GF-D8 (cell line): ENCODE data around the gene ITPK1.

ENCODE experiments used
- DNase-seq: peaks from one replicate; lab custom pipeline; 2025; lab: John Stamatoyannopoulos, UW

Gene ITPK1

DNA sequence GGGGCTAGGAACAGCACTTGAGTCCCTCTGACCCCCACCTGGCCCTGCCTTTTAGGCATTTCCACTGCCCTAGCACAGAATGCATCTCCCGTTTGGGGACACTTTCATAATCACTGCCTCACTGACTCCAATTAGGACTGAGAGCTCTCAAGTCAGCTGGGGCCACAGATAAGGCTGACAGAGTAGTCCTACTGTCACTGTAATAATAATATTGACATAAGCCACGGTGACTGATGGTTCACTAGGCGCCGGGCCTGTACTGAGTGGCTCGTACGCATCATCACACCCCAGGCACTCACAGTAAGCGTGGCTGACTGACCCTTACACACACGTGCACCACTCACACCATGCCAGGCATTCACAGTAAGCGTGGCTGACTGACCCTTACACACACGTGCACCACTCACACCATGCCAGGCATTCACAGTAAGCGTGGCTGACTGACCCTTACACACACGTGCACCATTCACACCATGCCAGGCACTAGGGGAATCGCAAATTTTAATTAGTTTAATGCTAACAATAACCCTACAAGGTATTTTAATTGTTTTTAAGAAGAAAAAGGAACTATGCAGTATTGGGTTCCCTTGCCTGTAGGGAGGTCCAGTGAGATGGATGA is 105.1 kb downstream of the ITPK1 start:
- no peak for DNase-seq

DNA sequence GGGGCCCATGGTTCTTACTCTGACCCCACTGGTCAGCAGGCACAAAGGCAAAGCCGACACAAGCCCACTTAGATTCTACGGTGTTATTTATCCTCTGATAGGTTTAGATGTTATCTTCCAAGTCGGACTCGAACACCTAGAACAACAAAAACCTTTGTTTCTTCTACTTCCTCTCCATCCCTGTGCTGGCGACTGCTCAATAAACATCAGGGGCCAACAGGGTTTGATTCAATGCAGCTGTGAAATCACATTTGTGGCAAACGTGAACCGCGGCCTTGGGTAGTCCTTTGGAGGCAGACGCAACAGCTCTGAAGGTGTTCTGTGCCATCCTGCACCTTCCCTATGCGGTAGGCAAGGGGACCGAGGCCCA is 105.6 kb downstream of the ITPK1 start:
- DNase-seq: no peak

DNA sequence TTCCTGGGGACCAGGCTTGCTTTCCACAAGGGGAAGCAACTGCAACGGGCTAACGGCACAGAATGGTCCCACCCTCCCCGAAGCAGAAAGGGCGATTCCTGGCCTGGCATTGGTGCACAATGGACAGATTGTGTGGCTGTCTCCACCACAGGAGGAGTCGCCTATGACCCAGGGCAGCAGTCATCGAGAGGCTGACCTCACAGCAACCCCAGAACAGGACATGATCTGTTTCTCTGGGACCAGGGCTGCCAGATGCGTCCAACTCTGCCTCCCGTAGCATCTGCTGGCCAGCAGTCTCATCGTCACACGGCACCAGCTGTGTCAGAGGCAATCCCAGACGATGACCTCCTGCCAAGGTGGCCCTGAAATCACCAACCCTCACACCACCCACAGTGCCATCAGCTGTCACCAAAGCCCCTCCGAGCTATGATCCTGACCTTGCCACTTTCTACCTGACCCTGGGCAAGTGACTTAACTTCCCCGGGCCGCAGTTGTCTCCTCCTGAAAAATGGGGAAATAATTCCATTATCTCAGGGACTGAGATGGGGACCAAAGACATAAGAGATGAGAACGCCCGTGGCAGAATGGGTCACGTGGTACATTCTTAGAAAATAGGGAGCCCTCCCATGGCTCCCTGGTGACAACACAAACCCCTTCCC is 106.1 kb downstream of the ITPK1 start:
- no peak for DNase-seq

DNA sequence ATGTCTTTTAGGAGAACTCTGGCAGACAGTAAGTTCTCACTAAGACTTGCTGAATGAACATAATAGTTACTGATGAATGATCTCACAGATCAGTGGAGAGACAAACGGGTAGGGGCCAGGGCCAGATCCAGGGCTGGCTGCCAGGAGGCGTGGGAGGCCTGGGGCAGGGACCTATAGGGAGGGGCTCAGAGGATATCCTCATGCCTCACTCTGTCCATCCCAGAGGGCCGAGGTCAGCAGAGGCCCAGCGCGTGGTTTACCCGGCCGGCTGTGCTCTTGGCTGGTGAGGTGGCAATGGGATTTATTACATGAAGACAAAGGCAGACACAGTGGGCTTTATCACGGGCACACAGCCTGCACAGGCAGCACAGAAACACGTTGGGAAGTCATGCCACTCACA is 107.3 kb downstream of the ITPK1 start:
- DNase-seq: no peak

DNA sequence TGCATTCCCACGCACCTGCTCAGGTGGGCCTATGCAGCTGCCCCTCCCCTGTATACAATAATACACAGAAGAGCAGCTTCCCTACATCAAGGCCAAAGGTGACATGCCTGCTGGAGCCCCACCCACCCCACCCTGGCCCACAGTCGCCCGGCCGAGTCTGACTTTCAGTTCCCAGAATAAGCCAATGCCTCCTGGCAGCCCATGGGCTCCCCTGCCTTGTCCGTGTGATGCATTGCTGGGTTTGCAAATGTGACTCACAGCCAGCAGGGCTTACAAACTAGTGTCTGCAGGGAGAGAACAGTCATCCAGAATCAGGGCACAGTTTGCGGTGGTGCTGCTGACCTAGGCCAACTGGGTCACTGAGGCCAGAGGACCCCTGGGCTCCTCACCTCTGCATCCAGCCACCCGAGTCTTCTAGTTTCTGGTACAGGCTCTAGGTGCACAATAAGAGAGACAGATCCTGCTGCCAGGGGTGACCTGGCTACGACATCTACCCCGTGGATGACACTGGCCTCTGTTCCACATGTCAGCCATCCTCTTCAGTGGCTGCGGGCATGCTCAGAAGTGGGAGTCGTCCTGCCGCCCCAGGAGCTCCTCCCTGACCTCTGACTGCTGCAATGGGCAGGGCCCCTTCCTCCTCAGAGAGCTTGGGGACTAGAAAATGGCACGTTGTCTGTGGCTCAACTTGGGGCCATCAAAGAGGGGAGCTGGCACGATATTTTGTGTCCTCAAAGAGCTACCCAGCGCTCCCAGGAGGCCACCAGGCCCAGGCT is 108.3 kb downstream of the ITPK1 start:
- DNase-seq: no peak

DNA sequence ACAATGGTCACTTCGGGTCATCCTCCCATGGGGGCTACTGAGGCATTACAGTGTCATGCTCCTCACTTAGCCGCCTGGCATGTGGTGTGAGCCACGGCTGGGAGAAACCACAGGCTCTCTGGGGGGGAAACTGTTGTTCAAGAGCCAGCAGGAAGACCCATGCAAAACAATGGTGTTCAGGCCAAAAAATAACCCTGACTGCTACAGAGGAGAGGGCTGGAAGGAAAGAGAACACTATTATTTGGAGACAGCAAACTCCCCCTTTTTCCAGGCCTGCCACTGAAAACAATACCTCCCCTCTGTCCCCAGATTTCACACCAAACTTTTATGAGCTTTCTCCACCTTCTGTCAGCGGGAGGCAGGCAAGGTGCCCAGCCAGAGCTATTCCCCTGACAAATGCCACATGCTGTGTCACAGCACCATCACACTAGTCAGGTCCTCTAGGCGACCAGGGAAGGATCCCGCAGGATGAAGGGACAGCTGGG is 109.1 kb downstream of the ITPK1 start:
- DNase-seq: no peak

DNA sequence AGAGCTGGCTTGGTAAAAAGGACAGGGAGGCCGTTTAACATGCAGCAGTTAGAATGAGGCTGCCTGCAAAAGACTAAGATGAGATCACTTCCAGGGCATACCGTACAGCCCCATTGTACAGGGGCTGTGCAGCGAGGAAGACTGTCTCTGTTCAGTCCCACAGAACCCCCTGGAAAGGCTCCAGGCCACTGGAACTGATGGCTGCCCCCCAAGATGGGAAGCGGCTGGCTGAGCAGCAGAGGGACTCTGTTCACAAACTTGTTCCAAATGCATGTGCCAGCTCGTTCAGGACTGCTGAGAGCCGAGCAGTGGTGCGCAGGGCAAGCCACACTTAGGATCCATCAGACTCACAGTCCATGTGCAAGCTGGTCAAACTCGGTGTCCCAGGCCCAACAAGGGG is 109.9 kb downstream of the ITPK1 start:
- no peak for DNase-seq

DNA sequence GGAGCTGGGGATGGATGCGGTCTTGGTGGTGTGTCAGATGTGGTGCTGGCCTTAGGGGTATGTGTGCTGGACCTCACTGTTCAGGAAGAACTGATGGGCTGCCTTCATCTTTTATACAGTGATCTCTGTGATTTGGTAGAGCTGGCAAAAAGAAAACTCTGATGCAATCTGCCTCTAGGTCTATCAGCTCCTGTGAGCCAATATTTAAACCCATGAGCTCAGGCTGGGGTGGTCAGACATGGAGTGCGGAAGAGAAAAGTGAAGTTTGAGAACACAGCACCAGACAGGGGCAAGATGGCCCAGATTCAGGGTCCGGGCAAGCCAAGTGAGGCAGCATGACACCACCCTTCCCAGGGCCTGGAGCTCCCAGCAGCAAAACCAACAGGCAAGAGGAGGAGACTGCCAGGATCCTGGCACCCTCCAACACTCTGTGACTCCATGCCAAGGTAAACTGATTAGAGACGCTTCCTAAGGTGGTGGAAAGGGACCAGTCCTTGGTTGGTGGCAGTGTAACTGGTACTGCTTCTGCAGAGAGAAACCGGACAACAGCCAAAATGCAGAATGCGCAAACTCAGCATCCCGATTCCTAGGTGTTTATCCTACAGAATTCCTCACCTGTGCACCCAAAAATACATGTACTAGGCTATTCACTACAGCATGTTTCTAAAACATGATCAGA is 110.5 kb downstream of the ITPK1 start:
- DNase-seq: no peak

DNA sequence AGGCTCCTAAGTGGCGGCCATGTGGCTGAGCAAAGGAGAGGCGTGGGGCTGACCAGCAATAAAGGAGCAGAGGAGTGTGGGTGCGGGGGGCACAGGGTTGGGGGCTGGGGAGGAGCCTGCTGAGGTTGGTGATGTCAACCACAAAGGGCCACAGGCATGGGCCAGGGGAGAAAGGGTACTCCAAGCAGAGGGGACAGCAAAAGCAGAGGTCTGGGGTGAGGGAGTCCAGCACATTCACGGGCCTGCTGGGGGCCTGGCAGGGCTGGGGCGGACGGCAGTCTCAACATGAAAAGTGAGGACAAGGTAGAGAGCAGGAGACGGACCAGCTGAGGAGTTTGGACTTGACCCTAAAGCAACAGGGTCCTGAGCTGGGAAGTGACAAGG is 111.0 kb downstream of the ITPK1 start:
- DNase-seq: no peak

DNA sequence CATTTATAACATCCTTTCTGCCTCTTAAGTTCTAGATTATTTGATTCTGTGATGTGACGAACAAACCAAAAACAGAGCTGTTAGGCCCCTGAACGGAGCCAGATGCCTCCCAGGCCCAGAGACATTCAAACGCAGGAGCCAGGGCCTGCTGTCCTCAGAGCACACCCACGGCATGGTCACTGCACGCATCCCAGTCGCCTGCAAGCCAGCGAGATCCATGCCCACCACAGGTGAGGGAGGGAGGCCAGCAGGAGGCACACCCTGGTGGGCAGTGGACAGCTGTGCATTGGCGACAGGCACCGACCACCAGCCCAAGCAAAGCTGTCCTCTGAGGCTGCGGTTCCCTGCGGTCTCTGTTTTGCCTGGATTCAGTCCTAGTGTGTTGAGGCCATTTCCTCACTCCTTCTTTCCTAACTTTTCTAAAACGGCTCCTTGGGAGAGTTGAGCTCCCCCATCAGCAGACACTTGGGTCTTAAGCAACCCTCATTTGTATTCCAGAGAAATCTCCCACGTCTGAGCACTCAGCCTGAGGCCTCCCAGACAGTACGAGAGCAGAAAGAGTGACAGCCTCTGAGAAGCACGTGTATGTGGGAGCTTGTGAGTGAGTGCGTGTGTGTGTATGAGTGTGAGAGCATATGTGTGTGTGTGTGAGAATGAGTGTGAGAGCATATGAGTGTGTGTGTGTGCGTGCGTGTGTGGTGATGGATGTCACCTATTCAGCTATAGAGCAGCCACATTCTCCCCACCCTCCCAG is 111.6 kb downstream of the ITPK1 start:
- DNase-seq: no peak

DNA sequence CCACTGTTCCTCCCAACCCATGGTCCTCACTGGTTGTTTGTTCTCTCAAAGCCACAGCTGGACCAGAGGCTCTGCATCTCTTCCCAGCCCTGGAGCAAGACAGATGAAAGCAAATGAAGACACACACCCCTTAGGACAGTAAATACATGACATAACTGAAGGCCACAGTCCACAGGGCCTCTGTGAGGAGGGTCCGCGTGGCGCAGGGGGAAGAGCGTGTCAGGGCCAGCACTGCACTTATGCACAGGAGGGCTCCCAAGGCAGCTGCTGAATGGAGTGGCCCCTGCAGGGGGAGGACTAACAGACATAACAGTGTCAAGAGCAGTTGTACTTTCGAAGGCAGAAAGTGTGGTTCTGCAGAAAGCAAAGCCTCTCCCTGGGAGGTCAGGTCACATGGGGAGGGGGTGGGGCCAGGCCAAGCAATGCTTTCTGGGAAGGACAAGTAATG is 112.8 kb downstream of the ITPK1 start:
- DNase-seq: no peak

DNA sequence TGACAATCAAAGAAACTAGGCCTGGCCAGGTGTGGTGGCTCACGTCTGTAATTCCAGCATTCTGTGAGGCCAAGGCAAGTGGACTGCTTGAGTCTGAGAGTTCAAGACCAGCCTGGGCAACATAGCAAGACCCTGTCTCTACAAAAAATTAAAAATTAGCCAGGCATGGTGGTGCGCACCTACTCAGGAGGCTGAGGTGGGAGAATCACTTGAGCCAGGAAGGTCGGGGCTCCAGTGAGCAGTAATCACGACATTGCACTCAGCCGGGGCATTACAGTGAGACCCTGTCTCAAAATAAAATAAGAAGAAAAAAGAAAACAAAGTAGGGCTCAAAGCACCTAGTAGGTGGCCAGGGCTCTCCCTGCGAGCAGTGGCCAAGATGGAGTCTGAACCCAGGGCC is 113.7 kb downstream of the ITPK1 start:
- DNase-seq: no peak

DNA sequence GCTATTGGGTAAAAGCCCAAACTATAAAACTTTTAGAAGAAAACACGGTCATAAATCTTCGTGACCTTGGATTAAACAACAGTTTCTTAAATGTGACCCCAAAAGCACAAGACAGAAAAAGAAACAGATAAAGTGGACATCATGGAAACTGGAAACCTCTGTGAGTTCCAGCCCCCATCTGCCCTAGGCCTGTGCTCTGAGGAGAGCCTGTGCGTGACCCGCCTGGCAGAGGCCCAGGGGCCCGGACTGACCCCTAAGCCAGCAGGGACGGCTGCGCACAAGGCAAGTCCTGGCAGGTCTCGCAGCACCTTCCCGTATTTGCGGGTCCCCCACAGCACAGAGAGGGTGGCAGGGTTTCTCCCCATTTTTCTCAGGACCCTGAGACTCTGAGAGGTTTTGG is 116.8 kb downstream of the ITPK1 start:
- DNase-seq: no peak

DNA sequence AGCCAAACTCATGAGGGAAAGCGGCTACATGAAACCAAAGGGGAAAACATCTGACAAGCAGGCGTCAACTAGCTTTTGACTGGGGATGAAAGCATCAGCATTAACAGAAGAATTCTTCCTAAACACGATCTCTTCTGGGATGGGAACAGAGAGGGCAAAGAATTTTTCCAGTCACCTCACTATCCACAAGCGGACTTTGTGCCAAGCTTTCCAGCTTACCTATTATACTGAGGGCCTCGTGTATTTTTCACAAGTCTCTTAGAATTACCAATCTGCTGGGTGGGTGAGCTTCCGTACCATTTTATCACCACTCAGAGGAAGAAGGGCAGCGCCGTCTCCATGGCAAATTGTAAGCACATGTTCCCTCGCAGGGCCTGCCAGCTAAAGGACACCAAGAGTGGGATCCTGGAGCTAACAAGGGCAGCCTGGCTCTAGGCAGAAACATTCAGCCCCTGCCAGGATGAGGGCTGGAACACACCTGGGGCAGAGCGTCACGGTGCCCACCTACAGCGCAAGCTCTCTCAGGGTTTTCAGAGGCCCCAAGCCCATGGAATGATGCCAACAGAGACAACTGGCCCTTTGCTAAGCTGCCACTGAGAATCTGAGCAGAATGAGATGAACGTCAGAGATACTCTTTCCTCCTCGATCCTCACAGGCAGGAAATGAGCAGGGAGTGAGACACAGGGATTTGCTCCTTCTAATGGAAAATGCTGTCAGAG is 118.2 kb downstream of the ITPK1 start:
- no peak for DNase-seq

DNA sequence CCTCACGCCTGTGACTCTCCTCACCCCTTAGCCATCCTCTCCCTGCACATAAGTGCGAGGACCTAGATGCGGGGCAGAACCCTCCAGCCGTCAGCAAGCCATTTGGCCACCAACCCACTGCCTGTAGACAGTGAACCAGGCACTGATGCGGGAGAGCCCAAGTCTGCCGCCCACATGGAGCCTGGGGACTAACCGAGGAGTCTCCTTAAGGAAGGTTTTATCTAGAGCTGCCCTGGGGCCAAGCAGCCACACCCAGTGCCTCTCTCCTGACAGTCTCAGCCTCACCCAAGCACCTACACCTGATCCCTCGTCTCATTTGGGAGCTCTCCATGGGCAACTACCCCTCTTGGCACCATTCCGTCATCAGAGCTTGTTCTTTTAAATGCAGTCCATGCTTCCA is 120.1 kb downstream of the ITPK1 start:
- DNase-seq: no peak

DNA sequence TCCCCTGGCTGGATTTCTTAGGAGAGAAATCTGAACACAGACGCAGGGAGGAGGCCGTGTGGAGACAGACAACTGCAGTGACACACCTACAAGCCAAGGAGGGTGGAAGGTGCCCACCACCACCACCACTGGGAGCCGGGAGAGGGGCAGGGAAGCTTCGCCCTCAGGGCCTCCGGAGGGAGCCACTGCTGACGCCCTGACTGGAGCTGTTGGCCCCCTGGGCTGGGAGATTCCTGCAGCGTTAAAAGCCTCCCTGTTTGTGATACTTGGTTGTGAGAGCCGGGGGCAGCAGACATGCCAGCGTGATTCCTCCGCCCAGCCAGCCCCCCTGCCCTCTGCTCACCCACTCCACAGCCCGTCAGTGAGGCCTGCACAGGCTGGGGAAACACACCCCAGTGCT is 120.8 kb downstream of the ITPK1 start:
- DNase-seq: no peak

DNA sequence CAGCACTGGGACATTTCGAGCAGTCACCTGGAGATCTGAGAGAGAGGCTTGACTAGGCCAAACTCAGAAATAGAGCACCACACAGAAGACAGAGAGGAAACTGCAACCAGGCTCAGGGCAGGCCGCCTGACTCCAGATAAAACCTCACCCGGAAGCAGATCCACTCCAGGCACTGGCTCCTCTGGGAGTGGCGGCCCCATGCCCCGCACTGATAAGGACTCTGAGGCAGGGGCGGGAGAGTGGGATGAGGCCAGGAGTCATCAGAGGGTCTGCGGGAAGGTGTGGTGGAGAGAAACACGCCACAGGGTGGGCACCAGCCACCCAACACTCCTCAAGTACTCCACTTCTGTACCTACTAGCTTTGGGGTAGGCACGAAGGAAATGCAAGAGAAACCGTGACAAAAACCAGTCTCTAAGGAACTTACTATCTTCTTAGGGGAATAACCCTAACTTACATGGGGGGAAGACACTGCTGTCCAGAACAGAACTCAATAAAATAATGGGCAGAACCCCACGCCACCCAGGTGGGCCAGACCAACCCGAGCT is 121.5 kb downstream of the ITPK1 start:
- no peak for DNase-seq

DNA sequence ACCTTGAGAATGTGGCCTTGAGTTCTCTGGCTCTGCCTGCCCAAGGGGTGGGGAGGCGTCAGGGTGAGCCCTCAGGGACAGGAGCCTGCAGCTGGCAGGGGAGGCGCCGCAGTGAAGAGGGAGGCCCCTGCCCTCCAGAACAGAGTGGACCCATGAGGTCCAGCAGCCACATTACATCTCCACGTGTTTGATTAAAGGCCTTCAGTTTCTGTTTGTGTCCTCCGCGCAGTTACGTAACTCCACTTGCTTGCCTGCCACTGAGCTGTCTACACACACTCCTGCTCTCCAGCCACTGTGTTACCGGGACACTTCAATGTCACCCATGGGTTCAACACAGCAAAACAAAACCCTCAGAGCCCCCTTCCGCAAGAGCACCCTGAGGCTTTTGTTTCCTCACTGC is 122.4 kb downstream of the ITPK1 start:
- no peak for DNase-seq

DNA sequence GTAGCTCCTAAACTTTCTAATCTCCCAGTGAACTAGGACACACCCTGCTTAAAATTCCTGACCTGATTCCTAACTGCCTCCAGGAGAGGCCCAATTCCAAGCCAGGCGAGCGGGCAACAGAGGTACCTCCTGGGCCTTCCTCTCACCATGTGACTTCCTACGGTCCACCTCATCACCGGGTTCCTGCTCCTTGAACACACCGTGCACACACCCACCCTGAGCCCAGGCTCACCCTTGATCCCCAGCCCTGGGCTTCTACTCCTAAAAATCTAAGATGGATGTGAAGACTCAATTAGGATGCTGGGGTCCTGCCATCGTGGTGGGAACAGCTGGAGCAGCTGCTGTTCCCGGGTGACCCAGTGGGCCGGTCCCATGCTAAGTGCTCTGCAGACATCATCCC is 124.2 kb downstream of the ITPK1 start:
- no peak for DNase-seq

DNA sequence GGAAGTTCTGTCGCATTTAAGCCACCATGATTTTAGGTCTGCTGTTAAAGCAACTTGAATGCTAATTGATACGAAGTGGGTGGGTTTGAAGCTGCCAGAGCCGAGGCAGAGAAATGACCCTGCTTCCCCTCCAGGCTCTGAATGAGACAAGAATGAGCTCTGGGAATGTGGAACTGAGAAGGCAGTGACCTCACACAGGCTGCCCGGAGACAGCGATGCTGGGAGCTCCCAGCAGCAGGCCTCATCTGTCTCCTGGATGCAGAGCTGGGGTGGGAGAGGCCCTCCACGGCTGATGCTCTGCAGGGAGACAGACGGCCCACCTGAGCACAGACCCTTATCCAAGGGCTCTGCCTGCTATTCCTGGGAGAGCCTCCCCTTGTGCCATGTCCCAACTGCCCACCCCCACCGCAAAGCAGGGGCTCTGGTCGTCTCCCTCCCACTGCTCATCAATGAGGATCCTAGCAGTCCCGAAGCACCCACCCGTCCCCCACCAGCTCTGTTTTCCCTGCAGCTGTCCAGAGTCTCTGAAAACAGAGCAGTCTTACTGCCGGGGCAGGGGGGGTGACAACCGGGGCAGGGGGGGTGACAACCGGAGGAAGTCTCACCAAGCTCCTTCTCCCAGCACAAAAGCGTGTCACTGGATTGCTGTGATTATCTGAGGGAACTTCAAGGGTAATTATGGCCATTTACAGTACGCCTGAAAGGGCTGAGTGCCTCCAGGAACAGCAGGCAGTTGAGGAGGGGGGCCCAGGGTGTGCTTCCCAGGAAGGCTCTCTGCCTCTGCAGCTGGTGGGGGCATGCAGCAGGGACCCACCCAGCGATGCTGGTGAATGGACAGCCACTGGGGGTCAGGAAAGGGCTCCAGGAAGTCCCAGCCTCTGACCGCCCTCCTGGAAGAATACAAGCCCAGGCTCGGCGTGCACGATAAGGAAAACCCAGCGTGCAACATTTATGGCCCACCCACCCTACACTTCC is 125.0 kb downstream of the ITPK1 start:
- no peak for DNase-seq
